GM12864 (cell line): ENCODE results near the gene EMD.

Experiments used
- DNase-seq: peaks from one replicate; pipeline ENCODE4 v3.0.0-alpha.2; 2011; ENCODE audit warnings: low read depth
- H3K4me3 ChIP-seq: 2 replicates; pipeline ENCODE4 v1.5.1; 2011; ENCODE audit warnings: mild to moderate bottlenecking, low read depth, low read length, control low read depth
- CTCF ChIP-seq: IDR thresholded peaks from 2 replicates; pipeline ENCODE4 v1.5.1; 2011; ENCODE audit warnings: low read depth, mild to moderate bottlenecking, moderate library complexity, low read length, control low read depth, inconsistent platforms; ENCODE audit errors: missing control alignments

Gene EMD

GRCh38 chrX:154419688-154420401 is 40.8 kb downstream of the EMD start:
- DNase-seq, result no peak
- H3K4me3 ChIP-seq, result no peak overlapping the region
- TF ChIP-seq CTCF, result no peak

- no peak overlapping the region for H3K4me3 ChIP-seq
- no peak for DNase-seq
- TF ChIP-seq CTCF, result no peak
Measured at GRCh38 chrX:154420402-154420756, 41.3 kb downstream of the EMD start.

GRCh38 chrX:154426916-154427770 is 48.0 kb downstream of the EMD start:
- H3K4me3 ChIP-seq, result no peak overlapping the region
- no peak for TF ChIP-seq CTCF
- no peak for DNase-seq

GRCh38 chrX:154428176-154429171 is 49.4 kb downstream of the EMD start, which contains the start of gene ATP6AP1:
Gene ATP6AP1, plus strand, starts transcription at chrX:154428677. Its CDS starts 16 bp downstream, at chrX:154428693.
- peak within 1 kb of the TSS; percentile 77 for H3K4me3 ChIP-seq
- DNase-seq, result peak; percentile 76

GRCh38 chrX:154429711-154430110 is 50.6 kb downstream of the EMD start:
- TF ChIP-seq CTCF, result no peak
- no peak for DNase-seq
- H3K4me3 ChIP-seq, result peak overlapping the region; percentile 77

More at GRCh38 chrX:154428176-154429171, 49.4 kb downstream of the EMD start, which contains the start of gene ATP6AP1:
- TF ChIP-seq CTCF, result no peak

- no peak overlapping the region for H3K4me3 ChIP-seq
- no peak for TF ChIP-seq CTCF
- DNase-seq, result no peak
Measured at GRCh38 chrX:154430479-154430878, 51.4 kb downstream of the EMD start.
